Astrocyte of the spinal cord (primary cell): ENCODE results near the gene MGST2.
A peak's percentile ranks its signal among the peaks of the same experiment; 100 is the strongest.

Source experiments
- DNase-seq: peaks from one replicate; pipeline ENCODE4 v3.0.0; 2011; ENCODE audit warnings: low read depth, low spot score
- H3K4me3 ChIP-seq: 2 replicates; pipeline ENCODE4 v1.5.1; 2011; ENCODE audit warnings: low read depth, mild to moderate bottlenecking, low read length, moderate library complexity
- in situ Hi-C: cut with HindIII; loops from 2 replicates; pipeline ENCODE4 v1.10.0; 2017; ENCODE audit warnings: low sequenced_read_pairs
- TF ChIP-seq, protein P1 (sequence below): IDR thresholded peaks from 2 replicates; pipeline ENCODE4 v1.5.1; 2012; ENCODE audit warnings: low read depth, mild to moderate bottlenecking, low read length, inconsistent platforms

MGST2 gene

DNA sequence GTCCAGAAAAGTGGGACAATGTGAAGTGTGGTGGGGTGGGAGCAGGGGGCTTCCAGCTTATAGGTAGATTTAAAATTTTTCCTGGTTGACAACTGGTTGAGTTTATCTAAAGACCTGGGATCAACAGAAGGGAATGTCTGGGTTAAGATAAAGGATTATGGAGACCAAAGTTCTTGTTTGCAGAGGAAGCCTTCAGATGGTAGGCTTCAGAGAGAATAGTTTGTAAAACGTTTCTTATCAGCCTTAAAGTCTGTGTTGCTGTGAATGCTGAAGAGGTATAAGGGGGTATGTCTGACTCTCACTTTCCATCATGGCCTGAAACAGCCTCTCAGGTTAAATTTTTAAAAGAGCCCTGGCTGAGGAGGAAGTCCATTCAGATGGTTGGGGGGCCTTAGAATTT lies 20.5 kb downstream of the MGST2 start:
- no peak for DNase-seq
- in situ Hi-C loops = no loop called here
- TF ChIP-seq, protein P1, sequence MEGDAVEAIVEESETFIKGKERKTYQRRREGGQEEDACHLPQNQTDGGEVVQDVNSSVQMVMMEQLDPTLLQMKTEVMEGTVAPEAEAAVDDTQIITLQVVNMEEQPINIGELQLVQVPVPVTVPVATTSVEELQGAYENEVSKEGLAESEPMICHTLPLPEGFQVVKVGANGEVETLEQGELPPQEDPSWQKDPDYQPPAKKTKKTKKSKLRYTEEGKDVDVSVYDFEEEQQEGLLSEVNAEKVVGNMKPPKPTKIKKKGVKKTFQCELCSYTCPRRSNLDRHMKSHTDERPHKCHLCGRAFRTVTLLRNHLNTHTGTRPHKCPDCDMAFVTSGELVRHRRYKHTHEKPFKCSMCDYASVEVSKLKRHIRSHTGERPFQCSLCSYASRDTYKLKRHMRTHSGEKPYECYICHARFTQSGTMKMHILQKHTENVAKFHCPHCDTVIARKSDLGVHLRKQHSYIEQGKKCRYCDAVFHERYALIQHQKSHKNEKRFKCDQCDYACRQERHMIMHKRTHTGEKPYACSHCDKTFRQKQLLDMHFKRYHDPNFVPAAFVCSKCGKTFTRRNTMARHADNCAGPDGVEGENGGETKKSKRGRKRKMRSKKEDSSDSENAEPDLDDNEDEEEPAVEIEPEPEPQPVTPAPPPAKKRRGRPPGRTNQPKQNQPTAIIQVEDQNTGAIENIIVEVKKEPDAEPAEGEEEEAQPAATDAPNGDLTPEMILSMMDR = no peak
- H3K4me3 ChIP-seq = no peak overlapping the region

DNA sequence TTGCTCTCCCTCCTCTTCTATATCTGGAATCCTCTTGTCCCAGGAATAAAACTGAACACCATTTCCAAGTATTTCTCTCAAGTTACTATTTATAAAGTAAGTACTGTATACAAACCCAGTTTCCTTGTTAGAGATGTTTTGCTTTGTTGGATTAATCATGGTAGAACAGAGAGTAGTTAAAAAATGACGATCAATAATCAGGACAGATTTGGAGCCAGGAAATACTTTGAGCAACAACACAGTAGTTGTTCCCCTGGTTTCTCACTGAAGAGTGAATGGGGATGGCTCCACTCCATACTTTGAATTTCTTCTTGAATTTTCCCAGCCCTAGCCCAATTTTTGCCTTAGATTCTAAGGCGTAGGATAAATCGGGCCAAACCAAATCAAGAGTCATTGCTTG lies 21.4 kb downstream of the MGST2 start:
- no peak overlapping the region for H3K4me3 ChIP-seq
- DNase-seq = no peak
- TF ChIP-seq, protein P1 = no peak
- in situ Hi-C loops = no loop called here

DNA sequence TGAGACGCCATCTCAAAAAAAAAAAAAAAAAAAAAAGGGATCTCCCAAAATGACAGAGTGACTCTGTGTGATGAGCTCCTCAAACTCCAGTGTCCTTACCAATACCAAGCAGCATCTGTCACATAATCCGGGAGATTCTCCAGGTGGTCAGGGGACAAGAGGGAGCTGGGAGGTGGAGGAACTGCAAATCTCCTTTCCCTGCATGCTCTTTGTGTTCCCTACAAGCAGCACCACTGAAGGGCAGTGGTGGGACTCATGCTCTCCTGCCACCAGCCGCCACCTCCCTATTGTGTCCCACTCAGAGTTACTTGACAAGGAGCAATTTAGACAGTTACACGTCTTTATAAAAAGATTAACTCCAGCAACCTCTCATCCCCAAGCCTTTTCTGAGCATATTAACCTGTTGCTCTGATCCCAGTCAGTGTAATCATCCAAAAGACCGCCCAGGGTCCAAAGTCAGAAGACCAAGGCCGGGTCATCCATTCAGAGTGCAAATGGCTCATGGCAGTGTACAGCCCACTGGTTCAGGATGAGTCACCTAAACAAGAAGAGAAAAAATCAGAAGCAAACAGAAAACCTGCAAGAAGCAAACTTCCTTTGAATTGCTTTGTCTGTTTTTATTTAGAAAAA lies 23.6 kb downstream of the MGST2 start:
- no peak overlapping the region for H3K4me3 ChIP-seq
- TF ChIP-seq, protein P1 = no peak
- DNase-seq = no peak
- in situ Hi-C loops = no loop called here

DNA sequence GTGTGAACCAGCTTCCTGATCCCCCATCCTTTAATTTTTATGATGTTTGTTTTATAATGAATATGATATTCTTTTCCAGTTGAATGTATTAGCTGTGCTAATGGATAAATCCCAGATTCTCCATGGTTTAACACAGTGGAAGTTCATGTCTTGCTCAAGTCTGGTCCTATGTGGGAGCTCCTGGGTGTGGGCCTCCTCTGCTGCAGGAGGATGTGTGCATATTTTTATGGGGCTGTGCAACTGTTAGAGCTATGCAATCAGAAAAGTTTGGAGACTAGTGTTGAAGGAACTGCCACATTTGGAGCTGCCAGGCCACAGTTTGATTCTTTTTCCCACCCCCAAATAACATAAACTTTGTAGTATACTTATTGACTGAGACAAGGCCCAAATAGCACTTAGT lies 24.8 kb downstream of the MGST2 start:
- DNase-seq = no peak
- in situ Hi-C loops = no loop called here
- TF ChIP-seq, protein P1 = no peak

DNA sequence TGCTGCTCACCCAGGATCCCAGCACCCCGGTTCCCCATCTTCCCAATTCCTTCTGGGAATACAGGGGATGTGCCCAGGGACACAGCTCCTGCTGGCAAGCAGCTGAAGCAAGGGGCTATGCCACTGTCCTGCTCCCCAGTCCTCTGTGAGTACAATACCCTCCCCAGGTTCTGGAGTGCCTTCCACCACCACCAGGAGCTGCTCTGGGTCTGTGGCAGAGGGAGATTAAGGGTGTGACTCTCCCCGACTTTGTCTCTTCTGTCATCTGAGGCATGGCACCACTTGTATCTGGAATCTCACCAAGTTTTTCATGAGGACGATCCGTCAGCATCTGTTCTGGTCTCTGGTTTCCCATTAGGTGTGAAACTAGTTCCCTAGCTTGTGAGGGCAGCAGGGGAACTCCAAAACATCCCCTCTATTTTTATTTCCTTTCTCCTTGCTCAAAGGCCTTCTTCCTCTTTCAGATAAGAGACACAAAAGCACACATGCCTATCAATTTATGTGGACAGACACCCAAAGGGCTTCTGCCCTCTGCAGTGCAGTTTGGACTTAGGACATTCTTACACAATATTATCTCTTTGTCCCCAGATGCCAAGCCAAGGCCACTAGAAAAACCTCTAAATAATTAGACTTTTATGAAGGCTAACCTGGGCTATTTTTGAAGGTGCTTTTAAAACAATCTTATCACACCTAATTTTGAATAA lies 26.8 kb downstream of the MGST2 start:
- H3K4me3 ChIP-seq = no peak overlapping the region
- in situ Hi-C loops = no loop called here
- TF ChIP-seq, protein P1 = peak; percentile 29
- DNase-seq = no peak

More for the DNA sequence above, 24.8 kb downstream of the MGST2 start:
- no peak overlapping the region for H3K4me3 ChIP-seq

DNA sequence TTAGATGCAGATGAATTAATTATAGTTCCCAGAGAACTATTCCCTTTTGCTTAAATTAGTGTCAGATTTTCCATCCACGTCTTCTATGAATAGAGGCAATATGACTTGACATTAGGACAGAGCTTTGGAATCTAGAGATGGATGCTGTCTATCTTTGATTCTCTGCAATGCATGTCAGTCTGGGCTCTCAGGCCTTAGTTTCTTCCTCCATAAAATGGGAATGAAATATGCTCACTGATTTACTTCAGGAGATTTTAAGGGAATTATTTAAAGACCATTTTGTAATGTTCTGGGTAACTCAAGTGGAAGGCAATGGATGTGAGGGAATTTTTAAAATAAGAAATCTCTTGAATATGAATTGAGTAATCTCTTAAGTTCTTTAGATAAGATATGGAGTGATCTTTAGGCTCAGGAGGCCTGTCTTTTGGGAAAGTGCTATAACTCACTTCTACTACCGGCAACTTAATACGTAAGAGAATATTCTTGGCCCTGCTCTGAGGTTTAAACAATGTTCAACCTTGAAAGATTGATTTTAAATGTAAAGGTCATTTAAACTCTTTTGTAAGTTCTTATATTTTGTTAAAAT lies 29.0 kb downstream of the MGST2 start:
- in situ Hi-C loops = no loop called here
- DNase-seq = no peak
- H3K4me3 ChIP-seq = no peak overlapping the region
- TF ChIP-seq, protein P1 = no peak
